HL-60 (cell line): Measurements from ENCODE around the gene SPPL2A.

ENCODE experiments used
- CTCF ChIP-seq: IDR thresholded peaks from one replicate; pipeline ENCODE4 v1.5.1; 2011; ENCODE audit warnings: low read length, control low read depth, inconsistent platforms; ENCODE audit not compliant: insufficient read depth
- GABPA ChIP-seq: IDR thresholded peaks from 2 replicates; pipeline ENCODE4 v1.6.1; 2012; ENCODE audit warnings: low read depth
- POLR2AphosphoS5 ChIP-seq: IDR thresholded peaks from 2 replicates; pipeline ENCODE4 v1.6.1; 2012; ENCODE audit warnings: low read depth
- REST ChIP-seq: IDR thresholded peaks from 2 replicates; pipeline ENCODE4 v1.6.1; 2012; ENCODE audit warnings: low read depth; ENCODE audit not compliant: insufficient replicate concordance
- SPI1 ChIP-seq: IDR thresholded peaks from 2 replicates; pipeline ENCODE4 v1.6.1; 2012; ENCODE audit warnings: low read depth, mild to moderate bottlenecking, borderline replicate concordance

- TF ChIP-seq CTCF (no peak), GABPA (no peak), SPI1 (no peak), REST (no peak), POLR2AphosphoS5 (no peak)
Measured at GRCh38 chr15:50669611-50670010, 95.9 kb downstream of the SPPL2A start.
